SJSA1 (cell line): Measurements from ENCODE around the gene TAF11L11. TPM values are rescaled to one million over a fixed set of nuclear protein-coding genes. Genes with fewer than 3 reads are reported as not detected.
"Not testable (repeated sequence)": the region's sequence is repeated elsewhere in the genome, so short reads cannot be mapped to it uniquely, and the experiment has no call there.

Experiments
- DNase-seq, 2 experiments: peaks; one replicate each; pipeline ENCODE4 v3.0.0-alpha.2; 2015 to 2020; ENCODE audit warnings: low spot score in 2 of 2, low read depth in 1 of 2
- H3K27ac ChIP-seq: fragments of 250-450 bp; sonication (Bioruptor Pico); 2 replicates; pipeline ENCODE4 v1.5.1; 2020; ENCODE audit warnings: mild to moderate bottlenecking, moderate library complexity
- H3K27me3 ChIP-seq: fragments of 250-450 bp; sonication (Bioruptor Pico); replicated peaks from 2 replicates; pipeline ENCODE4 v1.5.1; 2020; ENCODE audit warnings: mild to moderate bottlenecking, moderate library complexity
- H3K36me3 ChIP-seq: fragments of 250-450 bp; sonication (Bioruptor Pico); 2 replicates; pipeline ENCODE4 v1.5.1; 2020; ENCODE audit warnings: mild to moderate bottlenecking
- H3K4me1 ChIP-seq: fragments of 250-450 bp; sonication (Bioruptor Pico); replicated peaks from 2 replicates; pipeline ENCODE4 v1.6.1; 2021; ENCODE audit warnings: mild to moderate bottlenecking
- H3K4me3 ChIP-seq: fragments of 250-450 bp; sonication (Bioruptor Pico); 2 replicates; pipeline ENCODE4 v1.5.1; 2020; ENCODE audit warnings: mild to moderate bottlenecking
- H3K9me3 ChIP-seq: fragments of 250-450 bp; sonication (Bioruptor Pico); replicated peaks from 2 replicates; pipeline ENCODE4 v1.5.1; 2020; ENCODE audit warnings: mild to moderate bottlenecking
- total RNA-seq: library from RNA; depleted of rRNA; stranded (reverse); fragments of >200 nt; shearing (Covaris generic); gene quantifications from 2 replicates; pipeline ENCODE4 v1.2.3, GENCODE V29; 2014; rRNA removed

TAF11L11 gene
- total RNA-seq: not detected in 2 replicates

DNA sequence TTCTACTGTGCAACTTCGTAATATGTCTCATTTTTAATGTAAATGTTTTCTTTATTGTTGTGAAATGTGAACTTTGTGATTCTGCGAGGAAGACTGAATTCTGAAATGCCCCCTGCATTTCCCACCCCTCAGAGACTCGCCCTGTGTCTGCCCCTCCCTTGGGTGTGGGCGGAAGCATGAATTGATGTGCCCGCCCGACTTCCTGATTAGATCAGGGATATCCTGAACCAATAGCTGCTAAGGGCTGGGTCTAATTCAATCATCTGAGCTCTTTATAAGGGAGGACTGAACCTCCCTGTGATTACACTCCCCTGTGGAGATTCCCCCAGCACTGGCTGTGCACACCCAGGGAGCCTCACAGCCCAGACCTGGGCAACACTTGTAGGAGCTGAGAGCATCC, at the start of gene TAF11L11:
Gene TAF11L11 (plus strand): TSS at position 304 of the 400 bp plus-strand sequence.
- H3K4me3 ChIP-seq, H3K4me1 ChIP-seq, H3K27ac ChIP-seq, H3K9me3 ChIP-seq, H3K36me3 ChIP-seq, DNase-seq, H3K27me3 ChIP-seq: not testable (repeated sequence)

GRCh38 chr5:17585658-17586057, 18.3 kb upstream of the TAF11L11 start, which contains the start of gene TAF11L7:
TSS of gene TAF11L7 (minus strand) at chr5:17585758.
- H3K9me3 ChIP-seq, H3K27ac ChIP-seq, DNase-seq, H3K4me1 ChIP-seq, H3K27me3 ChIP-seq, H3K36me3 ChIP-seq, H3K4me3 ChIP-seq: not testable (repeated sequence)

- H3K27me3 ChIP-seq, H3K27ac ChIP-seq, DNase-seq, H3K36me3 ChIP-seq, H3K9me3 ChIP-seq, H3K4me3 ChIP-seq, H3K4me1 ChIP-seq: not testable (repeated sequence)
Observed at GRCh38 chr5:17590860-17591259, 13.1 kb upstream of the TAF11L11 start, which contains the start of gene TAF11L8. TSS of gene TAF11L8 (minus strand) at chr5:17590960.

DNA sequence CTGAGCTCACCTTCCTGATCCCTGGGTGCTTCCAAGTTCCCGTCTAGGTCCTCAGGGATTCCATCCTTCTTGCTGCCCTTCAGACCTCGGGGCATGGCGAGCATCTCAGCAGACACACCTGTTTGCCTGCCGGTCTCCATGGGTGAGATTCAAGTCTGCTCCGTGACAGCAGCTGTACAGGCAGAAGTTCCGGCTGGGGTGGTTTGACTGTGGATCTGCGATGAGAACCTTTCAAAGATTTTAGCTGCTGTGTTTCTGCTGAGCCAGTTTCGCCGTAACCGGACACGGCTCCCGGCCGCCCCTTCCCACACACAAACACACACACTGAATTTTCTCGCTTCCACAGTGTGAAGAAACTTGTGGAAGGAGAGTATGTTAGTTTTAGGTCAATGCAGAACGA, 9.7 kb upstream of the TAF11L11 start, which contains the start of gene TAF11L9:
Gene TAF11L9 (minus strand): TSS at position 140 of the 400 bp plus-strand sequence.
- not testable (repeated sequence) for H3K9me3 ChIP-seq, H3K36me3 ChIP-seq, H3K27ac ChIP-seq, H3K4me3 ChIP-seq, H3K4me1 ChIP-seq, DNase-seq, H3K27me3 ChIP-seq

DNA sequence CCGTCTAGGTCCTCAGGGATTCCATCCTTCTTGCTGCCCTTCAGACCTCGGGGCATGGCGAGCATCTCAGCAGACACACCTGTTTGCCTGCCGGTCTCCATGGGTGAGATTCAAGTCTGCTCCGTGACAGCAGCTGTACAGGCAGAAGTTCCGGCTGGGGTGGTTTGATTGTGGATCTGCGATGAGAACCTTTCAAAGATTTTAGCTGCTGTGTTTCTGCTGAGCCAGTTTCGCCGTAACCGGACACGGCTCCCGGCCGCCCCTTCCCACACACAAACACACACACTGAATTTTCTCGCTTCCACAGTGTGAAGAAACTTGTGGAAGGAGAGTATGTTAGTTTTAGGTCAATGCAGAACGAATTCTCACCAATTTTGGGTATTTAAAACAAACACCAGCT, 6.3 kb upstream of the TAF11L11 start, which contains the start of gene TAF11L10:
Gene TAF11L10 (minus strand): TSS at position 101 of the 400 bp plus-strand sequence.
- H3K36me3 ChIP-seq, H3K9me3 ChIP-seq, H3K27ac ChIP-seq, H3K4me3 ChIP-seq, H3K27me3 ChIP-seq, DNase-seq, H3K4me1 ChIP-seq: not testable (repeated sequence)

- Histone ChIP-seq H3K4me3 (no peak overlapping the region), H3K9me3 (0 out of 2 replicates have a peak, but pooled peaks cover 2% of the 10 kb centered on the region), H3K27me3 (no peaks in the 10 kb centered on the region), H3K36me3 (no peaks in the 10 kb centered on the region), H3K4me1 (no peaks in the 10 kb centered on the region), H3K27ac (no peak overlapping the region)
- DNase-seq: no peak
Observed at GRCh38 chr5:17604951-17605350, 968 bp downstream of the TAF11L11 start.

DNA sequence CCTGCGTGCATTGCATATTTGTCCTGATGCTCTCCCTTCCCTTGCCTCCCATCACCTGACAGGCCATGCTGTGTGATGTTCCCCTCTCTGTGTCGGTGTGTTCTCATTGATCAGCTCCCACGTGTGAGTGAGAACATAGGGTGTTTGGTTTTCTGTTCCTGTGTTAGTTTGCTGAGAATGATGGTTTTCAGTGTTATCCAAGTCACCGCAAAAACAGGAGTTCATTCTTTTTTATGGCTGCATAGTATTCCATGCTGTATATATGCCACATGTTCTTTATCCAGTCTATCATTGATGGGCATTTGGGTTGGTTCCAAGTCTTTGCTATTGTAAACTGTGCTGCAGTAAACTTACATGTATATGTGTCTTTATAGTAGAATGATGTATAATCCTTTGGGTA, 3.5 kb downstream of the TAF11L11 start:
- H3K36me3 ChIP-seq, H3K27ac ChIP-seq, H3K4me1 ChIP-seq, H3K27me3 ChIP-seq, DNase-seq, H3K4me3 ChIP-seq, H3K9me3 ChIP-seq: not testable (repeated sequence)

DNA sequence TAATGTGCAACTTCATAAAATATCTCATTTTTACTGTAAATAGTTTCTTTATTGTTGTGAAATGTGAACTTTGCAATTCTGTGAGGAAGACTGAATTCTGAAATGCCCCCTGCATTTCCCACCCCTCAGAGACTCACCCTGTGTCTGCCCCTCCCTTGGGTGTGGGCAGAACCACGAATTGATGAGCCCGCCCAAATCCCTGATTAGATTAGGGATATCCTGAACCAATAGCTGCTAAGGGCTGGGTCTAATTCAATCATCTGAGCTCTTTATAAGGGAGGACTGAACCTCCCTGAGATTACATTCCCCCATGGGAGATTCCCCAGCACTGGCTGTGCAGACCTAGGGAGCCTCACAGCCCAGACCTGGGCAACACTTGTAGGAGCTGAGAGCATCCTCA, 6.1 kb downstream of the TAF11L11 start, which contains the start of gene TAF11L12:
Gene TAF11L12 (plus strand): TSS at position 301 of the 400 bp plus-strand sequence.
- H3K27me3 ChIP-seq, H3K4me3 ChIP-seq, DNase-seq, H3K27ac ChIP-seq, H3K9me3 ChIP-seq, H3K4me1 ChIP-seq, H3K36me3 ChIP-seq: not testable (repeated sequence)

- no peaks in the 10 kb centered on the region for H3K9me3 ChIP-seq
- no peaks in the 10 kb centered on the region for H3K4me1 ChIP-seq
- no peak overlapping the region for H3K4me3 ChIP-seq
- H3K27ac ChIP-seq: no peak overlapping the region
- no peaks in the 10 kb centered on the region for H3K36me3 ChIP-seq
- no peak for DNase-seq
- no peaks in the 10 kb centered on the region for H3K27me3 ChIP-seq
Observed at GRCh38 chr5:17614872-17615605, 11.1 kb downstream of the TAF11L11 start.

- Histone ChIP-seq H3K27ac (no peak overlapping the region), H3K36me3 (no peaks in the 10 kb centered on the region), H3K4me3 (no peak overlapping the region), H3K9me3 (no peaks in the 10 kb centered on the region), H3K4me1 (no peaks in the 10 kb centered on the region), H3K27me3 (no peaks in the 10 kb centered on the region)
- no peak for DNase-seq
Observed at GRCh38 chr5:17619354-17619753, 15.4 kb downstream of the TAF11L11 start.

- no peaks in the 10 kb centered on the region for H3K27me3 ChIP-seq
- no peak overlapping the region for H3K4me3 ChIP-seq
- no peak overlapping the region for H3K27ac ChIP-seq
- no peaks in the 10 kb centered on the region for H3K9me3 ChIP-seq
- no peaks in the 10 kb centered on the region for H3K4me1 ChIP-seq
- no peaks in the 10 kb centered on the region for H3K36me3 ChIP-seq
- DNase-seq: no peak
Observed at GRCh38 chr5:17620627-17621026, 16.6 kb downstream of the TAF11L11 start.

DNA sequence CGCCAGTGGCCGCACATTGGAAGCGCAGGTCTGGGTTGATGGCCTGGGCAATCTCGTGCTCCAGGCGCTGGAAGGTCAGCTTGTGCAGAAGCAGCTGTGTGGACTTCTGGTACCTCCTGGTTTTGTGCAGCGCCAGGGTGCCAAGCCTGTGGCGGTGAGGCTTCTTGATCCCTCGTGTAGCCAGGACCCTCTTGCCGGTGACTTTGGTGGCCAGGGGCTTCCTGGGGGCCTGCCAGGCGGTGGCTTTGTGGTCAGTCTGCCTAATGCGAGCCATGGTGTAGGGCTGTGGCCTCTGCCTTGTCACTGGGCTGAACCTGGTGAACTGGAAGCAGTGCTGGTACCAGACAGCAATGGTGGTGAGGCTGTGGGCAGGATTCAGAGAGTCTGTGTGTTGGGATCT, 21.7 kb downstream of the TAF11L11 start:
- Histone ChIP-seq H3K27ac (no peak overlapping the region), H3K36me3 (no peaks in the 10 kb centered on the region), H3K9me3 (no peaks in the 10 kb centered on the region), H3K27me3 (no peaks in the 10 kb centered on the region), H3K4me1 (no peaks in the 10 kb centered on the region), H3K4me3 (no peak overlapping the region)
- no peak for DNase-seq

GRCh38 chr5:17631788-17632187, 27.8 kb downstream of the TAF11L11 start, which contains the start of gene TAF11L13:
TSS of gene TAF11L13 (plus strand) at chr5:17632088.
- not testable (repeated sequence) for DNase-seq, H3K36me3 ChIP-seq, H3K9me3 ChIP-seq, H3K27me3 ChIP-seq, H3K4me1 ChIP-seq, H3K4me3 ChIP-seq, H3K27ac ChIP-seq

DNA sequence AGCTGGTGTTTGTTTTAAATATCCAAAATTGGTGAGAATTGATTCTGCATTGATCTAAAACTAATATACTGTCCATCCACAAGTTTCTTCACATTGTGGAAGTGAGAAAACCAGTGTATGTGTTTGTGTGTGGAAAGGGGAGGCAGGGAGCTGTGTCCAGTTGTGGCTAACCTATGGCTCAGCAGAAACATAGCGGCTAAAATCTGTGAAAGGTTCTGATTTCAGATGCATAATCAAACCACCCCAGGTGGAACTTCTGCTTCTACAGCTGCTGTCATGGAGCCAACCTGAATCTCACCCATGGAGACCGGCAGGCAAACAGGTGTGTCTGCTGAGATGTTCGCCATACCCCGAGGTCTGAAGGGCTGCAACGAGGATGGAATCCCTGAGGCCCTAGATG, 30.2 kb downstream of the TAF11L11 start, which contains the start of gene TAF11L14:
Gene TAF11L14 (plus strand): TSS at position 301 of the 400 bp plus-strand sequence.
- H3K9me3 ChIP-seq: no peaks in the 10 kb centered on the region
- H3K4me3 ChIP-seq: no peak within 1 kb of the TSS
- H3K27ac ChIP-seq: no peak within 1 kb of the TSS
- H3K36me3 ChIP-seq: no peaks in the 10 kb centered on the region
- no peak for DNase-seq
- no peaks in the 10 kb centered on the region for H3K4me1 ChIP-seq
- H3K27me3 ChIP-seq: no peaks in the 10 kb centered on the region
